IMR-90 (cell line): Measurements from ENCODE around the gene MYOF.

ENCODE experiments used
- CTCF ChIP-seq: conservative IDR thresholded peaks from 2 replicates; pipeline ENCODE4 v1.5.1; 2012; ENCODE audit warnings: mild to moderate bottlenecking, low read depth, low read length, improper control_type of control experiment
- MAZ ChIP-seq: IDR thresholded peaks from 2 replicates; pipeline ENCODE4 v1.6.1; 2012; ENCODE audit warnings: low read depth, mild to moderate bottlenecking, low read length, improper control_type of control experiment, moderate library complexity, borderline replicate concordance
- MXI1 ChIP-seq: IDR thresholded peaks from 2 replicates; pipeline ENCODE4 v1.6.1; 2012; ENCODE audit warnings: low read depth, mild to moderate bottlenecking, low read length, moderate library complexity, borderline replicate concordance
- POLR2A ChIP-seq: IDR thresholded peaks from 2 replicates; pipeline ENCODE4 v1.6.1; 2012; ENCODE audit warnings: mild to moderate bottlenecking, low read depth, low read length
- RAD21 ChIP-seq: IDR thresholded peaks from 2 replicates; pipeline ENCODE4 v1.6.1; 2012; ENCODE audit warnings: low read length, improper control_type of control experiment

GRCh38 chr10:93468461-93469213 is 13.5 kb downstream of the MYOF start:
- TF ChIP-seq CTCF, result no peak
- no peak for TF ChIP-seq MAZ
- no peak for TF ChIP-seq MXI1
- peak; percentile 32; the same call in 1 of the 2 replicates for TF ChIP-seq RAD21
- TF ChIP-seq POLR2A, result peak; percentile 31; the same call in 1 of the 2 replicates
